Stimulated activated CD4-positive, alpha-beta T cell treated with anti-CD3 and anti-CD28 coated beads, Interleukin-1b, Interleukin-23, amount 100 ng/mL, for 1 hour (primary cell): ENCODE measurements around the gene LRIT2.
"Not testable (repeated sequence)": the region's sequence is repeated elsewhere in the genome, so short reads cannot be mapped to it uniquely, and the experiment has no call there.

Experiments used
- DNase-seq, 2 donors: peaks; one replicate each; pipeline ENCODE4 v3.0.0-alpha.2; 2020; ENCODE audit warnings: low read depth in 2 of 2

LRIT2 gene

GRCh38 chr10:84181631-84182030 is 43.7 kb downstream of the LRIT2 start:
- no peak for DNase-seq

GRCh38 chr10:84180386-84180785 is 45.0 kb downstream of the LRIT2 start:
- not testable (repeated sequence) for DNase-seq

GRCh38 chr10:84179059-84179710 is 46.2 kb downstream of the LRIT2 start:
- no peak for DNase-seq

- DNase-seq = no peak
These were observed 47.2 kb downstream of the LRIT2 start for GRCh38 chr10:84178160-84178609.

GRCh38 chr10:84177541-84178141 is 47.7 kb downstream of the LRIT2 start:
- DNase-seq = no peak

GRCh38 chr10:84176836-84177474 is 48.4 kb downstream of the LRIT2 start:
- DNase-seq = no peak

GRCh38 chr10:84176351-84176750 is 49.0 kb downstream of the LRIT2 start:
- DNase-seq = no peak

- DNase-seq = no peak
These were observed 49.9 kb downstream of the LRIT2 start for GRCh38 chr10:84175436-84175835.

GRCh38 chr10:84173501-84173929 is 51.8 kb downstream of the LRIT2 start, which contains the start of gene GPR15LG:
TSS of gene GPR15LG (plus strand) at chr10:84173801. CDS start at chr10:84173852, 51 bp downstream.
- no peak for DNase-seq

- DNase-seq = no peak
These were observed 52.6 kb downstream of the LRIT2 start for GRCh38 chr10:84172467-84173356.

- not testable (repeated sequence) for DNase-seq
These were observed 53.5 kb downstream of the LRIT2 start for GRCh38 chr10:84171700-84172466.

GRCh38 chr10:84171237-84171636 is 54.1 kb downstream of the LRIT2 start:
- not testable (repeated sequence) for DNase-seq
